GM12878 (cell line): Measurements from ENCODE around the gene ZNF462. TPM values are rescaled to one million over a fixed set of nuclear protein-coding genes. Genes with fewer than 3 reads are reported as not detected.

ENCODE experiments used
- ATAC-seq: fragments of 200-7000 bp; cut with Tn5 transposase; 3 replicates; pipeline ENCODE4 v1.9.1; 2020; ENCODE audit warnings: mild to moderate bottlenecking, moderate library complexity
- BruUV-seq: library from RNA; stranded (reverse); fragments of 400-500 nt; replicated peaks from 2 replicates; lab custom pipeline; 2021; lab: Mats Ljungman, UMichigan
- CTCF ChIA-PET: fragments of 300-600 bp; sonication (Branson Sonifier 250); formaldehyde crosslinking; extraction: SDS; loops from one replicate; lab custom pipeline; 2021; ENCODE audit warnings: inconsistent platforms; lab: Yijun Ruan, JAX
- POLR2A ChIA-PET: fragments of 350-600 bp; formaldehyde crosslinking; extraction: SDS; loops from one replicate; lab custom pipeline; 2021; ENCODE audit warnings: inconsistent platforms; lab: Charles Lee
- RAD21 ChIA-PET: fragments of 300-600 bp; sonication (Branson Sonifier 250); formaldehyde crosslinking; loops from one replicate; lab custom pipeline; 2023; ENCODE audit warnings: antibody characterized with exemption; ENCODE audit not compliant: unreplicated experiment; lab: Charles Lee
- SMC1A ChIA-PET: fragments of 300-600 bp; sonication (Branson Sonifier 250); formaldehyde crosslinking; loops from one replicate; lab custom pipeline; 2023; ENCODE audit not compliant: unreplicated experiment, uncharacterized antibody; lab: Charles Lee
- DNase-seq: peaks from one replicate; pipeline ENCODE4 v3.0.0-alpha.2; 2011; ENCODE audit warnings: low read depth, low spot score
- FAIRE-seq: peaks from 3 replicates; lab custom pipeline; 2011; peaks lifted over from hg19 to GRCh38; lab: Jason Lieb, UNC
- H2AFZ ChIP-seq: 2 replicates; pipeline ENCODE4 v1.6.0; 2011; ENCODE audit warnings: low read depth, low read length, control low read depth; ENCODE audit not compliant: control insufficient read depth
- H3K27ac ChIP-seq: 2 replicates; pipeline ENCODE4 v1.5.1; 2011; ENCODE audit warnings: control low read depth; ENCODE audit not compliant: control insufficient read depth, insufficient read depth
- H3K27me3 ChIP-seq, 2 experiments: replicated peaks in 1 of 2; 2 replicates each; pipeline versions ENCODE4 v1.6.0 to v1.6.1; 2011; ENCODE audit warnings: low read length in 1 of 2; ENCODE audit not compliant: control insufficient read depth in 2 of 2, insufficient read depth in 2 of 2
- H3K36me3 ChIP-seq, 2 experiments: 2 replicates each; pipeline ENCODE4 v1.5.1; 2011; ENCODE audit warnings: low read length in 1 of 2; ENCODE audit not compliant: control insufficient read depth in 2 of 2, insufficient read depth in 2 of 2
- H3K4me1 ChIP-seq: 2 replicates; pipeline ENCODE4 v1.6.1; 2011; ENCODE audit warnings: mild to moderate bottlenecking, low read length, moderate library complexity, mixed read lengths; ENCODE audit not compliant: control insufficient read depth, insufficient read depth
- H3K4me2 ChIP-seq: 2 replicates; pipeline ENCODE4 v1.6.0; 2011; ENCODE audit warnings: control low read depth; ENCODE audit not compliant: control insufficient read depth, insufficient read depth
- H3K4me3 ChIP-seq: fragments of 200-600 bp; sonication (generic); 2 replicates; pipeline ENCODE4 v1.5.1; 2016
- H3K79me2 ChIP-seq: 2 replicates; pipeline ENCODE4 v1.6.0; 2011; ENCODE audit warnings: low read length; ENCODE audit not compliant: control insufficient read depth, insufficient read depth
- H3K9ac ChIP-seq: 2 replicates; pipeline ENCODE4 v1.8.0; 2011; ENCODE audit warnings: low read length, control low read depth, mixed read lengths; ENCODE audit not compliant: control insufficient read depth, insufficient read depth
- H3K9me3 ChIP-seq: replicated peaks from 3 replicates; pipeline ENCODE4 v1.5.1; 2011; ENCODE audit warnings: mild to moderate bottlenecking, low read length; ENCODE audit not compliant: control insufficient read depth, insufficient read depth
- H4K20me1 ChIP-seq: 2 replicates; pipeline ENCODE4 v1.6.0; 2011; ENCODE audit not compliant: control insufficient read depth, insufficient read depth
- BHLHE40 ChIP-seq, 2 experiments: fragments of 450-650 bp in 1 of 2; IDR thresholded peaks; 2 replicates each; pipeline ENCODE4 v1.6.1; 2011 to 2017; ENCODE audit warnings: low read depth in 2 of 2, borderline replicate concordance in 1 of 2, improper control_type of control experiment in 1 of 2, low read length in 1 of 2, mild to moderate bottlenecking in 1 of 2
- CUX1 ChIP-seq: IDR thresholded peaks from 2 replicates; pipeline ENCODE4 v1.6.1; 2012; ENCODE audit warnings: improper control_type of control experiment, low read depth, low read length; ENCODE audit not compliant: insufficient replicate concordance
- EP300 ChIP-seq, 2 experiments: fragments of 150-350 bp in 1 of 2; IDR thresholded peaks; 2 replicates each; pipeline ENCODE4 v1.6.1; 2011 to 2012; ENCODE audit warnings: low read depth in 2 of 2, low read length in 2 of 2, borderline replicate concordance in 1 of 2, improper control_type of control experiment in 1 of 2, inconsistent platforms in 1 of 2; ENCODE audit not compliant: control insufficient read depth in 1 of 2
- PAX5 ChIP-seq: IDR thresholded peaks from 2 replicates; pipeline ENCODE4 v1.6.1; 2011; ENCODE audit warnings: low read depth, low read length, borderline replicate concordance
- WRNIP1 ChIP-seq: IDR thresholded peaks from 2 replicates; pipeline ENCODE4 v1.6.1; 2011; ENCODE audit warnings: low read depth, low read length, improper control_type of control experiment, borderline replicate concordance
- YBX1 ChIP-seq: fragments of 450-650 bp; IDR thresholded peaks from 2 replicates; pipeline ENCODE4 v1.6.1; 2016; ENCODE audit warnings: antibody characterized with exemption
- in situ Hi-C: fragments of 300-500 bp; cut with MboI; formaldehyde crosslinking; loops from 9 replicates; pipeline ENCODE4 v1.14.3; 2018; ENCODE audit warnings: mixed read lengths
- intact Hi-C: fragments of 100-400 bp; cut with micrococcal nuclease; formaldehyde crosslinking; loops from one replicate; pipeline ENCODE4 v1.14.2; 2022; ENCODE audit not compliant: unreplicated experiment
- polyA plus RNA-seq, 11 experiments: library from polyadenylated mRNA; depleted of rRNA in 4 of 11; unstranded in 6 of 11; stranded (reverse) in 5 of 11; fragments of >200 nt; fragmentation: Nextera tagmentation in 4 of 11; fragmentation: Illumina TruSeq in 1 of 11; extraction: Ambion mirVana in 4 of 11; extraction: Trizol in 1 of 11; gene quantifications; 1 replicate in 1 of 11; 2 replicates in 10 of 11; pipeline versions ENCODE4 v1.2.1 to v1.2.3, GENCODE V29; 2011 to 2016; ENCODE audit warnings: inconsistent platforms in 2 of 11, missing spikeins in 2 of 11, low read depth in 1 of 11
- total RNA-seq, 4 experiments: library from RNA; depleted of rRNA in 3 of 4; stranded (reverse); fragments of >200 nt in 3 of 4; fragmentation: Illumina TruSeq in 1 of 4; extraction: Trizol in 1 of 4; gene quantifications; 2 replicates each; pipeline versions ENCODE4 v1.2.1 to v1.2.3, GENCODE V29; 2013 to 2021

ZNF462 gene
- total and polyA plus RNA-seq, 10 of the 15 experiments (the other 5 are each of a cell fraction or from before 2014, with no cell fraction given): 0.27 to 13.7 (median 0.55) TPM

GRCh38 chr9:106956971-106957370 lies 94.0 kb downstream of the ZNF462 start (continued):
- TF ChIP-seq EP300 (IDR thresholded peaks at IDR 0.05; ENCODE audit: borderline replicate concordance in 1 of 2, control insufficient read depth in 1 of 2, low read depth in 2 of 2, low read length in 2 of 2) (no peak), YBX1 (no peak), PAX5 (no peak), CUX1 (no peak)

GRCh38 chr9:106958955-106959657 lies 96.1 kb downstream of the ZNF462 start:
- POLR2A ChIA-PET: interaction anchor here (0.6 to 1.3 kb wide), 2 partner anchors 22 to 307 kb away, joined by 4 read pairs; no protein-coding TSS in a partner anchor

More at GRCh38 chr9:106958955-106959657, 96.1 kb downstream of the ZNF462 start:
- H4K20me1 ChIP-seq: no peaks in the 10 kb centered on the region
- H3K9ac ChIP-seq: no peak overlapping the region
- ChIA-PET SMC1A (interaction anchor here (0.9 to 2.3 kb wide), 11 partner anchors 9 to 205 kb away, joined by 3 to 9 read pairs (median 6); no protein-coding TSS in a partner anchor), CTCF (interaction anchor here (0.9 to 1.5 kb wide), 3 partner anchors 13 to 38 kb away, joined by 3 read pairs; no protein-coding TSS in a partner anchor), RAD21 (no interaction called here)
- H3K79me2 ChIP-seq: no peaks in the 10 kb centered on the region
- FAIRE-seq: no peak
- no TSS peak for BruUV-seq
- ATAC-seq: no peak
- H3K4me2 ChIP-seq: no peak overlapping the region
- H3K36me3 ChIP-seq: no peaks in the 10 kb centered on the region
- no peaks in the 10 kb centered on the region for H3K27me3 ChIP-seq
- H3K4me3 ChIP-seq: no peak overlapping the region
- H3K4me1 ChIP-seq: no peaks in the 10 kb centered on the region
- no peak overlapping the region for H2AFZ ChIP-seq
- H3K9me3 ChIP-seq: no peaks in the 10 kb centered on the region; the same call in 2 of the 3 replicates
- DNase-seq: no peak
- in situ Hi-C loops (no loop called here), intact Hi-C loops (no loop called here)
- no peak overlapping the region for H3K27ac ChIP-seq
- TF ChIP-seq BHLHE40 (IDR thresholded peaks at IDR 0.05; ENCODE audit: borderline replicate concordance in 1 of 2, low read depth in 2 of 2, low read length in 1 of 2): no peak
- TF ChIP-seq WRNIP1: no peak
